GM19372 (cell line): Measurements from ENCODE around the gene SCYGR5.
"Not testable (repeated sequence)": the region's sequence is repeated elsewhere in the genome, so short reads cannot be mapped to it uniquely, and the experiment has no call there.

ENCODE experiments used
- ATAC-seq: cut with Tn5 transposase; IDR thresholded peaks from one replicate; pipeline ENCODE4 v1.9.1; 2021; ENCODE audit warnings: mild to moderate bottlenecking, low read depth, moderate library complexity; ENCODE audit not compliant: unreplicated experiment

The SCYGR5 gene

GRCh38 chr2:227671170-227671905 lies 4.7 kb downstream of the SCYGR5 start:
- ATAC-seq: no peak

GRCh38 chr2:227673620-227674019 lies 7.0 kb downstream of the SCYGR5 start:
- ATAC-seq: not testable (repeated sequence)

- ATAC-seq: no peak
These were observed 7.9 kb downstream of the SCYGR5 start for GRCh38 chr2:227674485-227674884.

DNA sequence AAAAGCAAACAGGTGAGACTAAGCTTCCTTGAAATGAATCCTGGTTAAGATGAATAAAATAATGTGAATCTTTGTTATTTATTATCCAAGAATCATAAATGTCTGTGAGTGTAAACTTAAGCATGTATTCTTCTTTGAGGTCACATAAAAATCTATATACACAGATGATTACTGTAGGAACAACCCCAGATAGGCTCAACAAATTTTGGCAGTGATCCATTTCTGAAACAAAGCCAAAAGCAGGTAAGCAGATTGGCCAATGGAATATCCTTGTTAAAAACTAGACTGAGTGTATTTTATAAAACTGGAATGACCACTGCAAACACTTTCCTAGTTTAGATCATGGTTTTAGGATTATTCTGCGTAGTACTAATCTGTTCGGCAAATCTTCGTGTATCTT lies 11.3 kb downstream of the SCYGR5 start:
- no peak for ATAC-seq

GRCh38 chr2:227684258-227684657 lies 17.7 kb downstream of the SCYGR5 start:
- ATAC-seq: no peak

- ATAC-seq: no peak
These were observed 20.6 kb downstream of the SCYGR5 start for GRCh38 chr2:227687189-227687588.

DNA sequence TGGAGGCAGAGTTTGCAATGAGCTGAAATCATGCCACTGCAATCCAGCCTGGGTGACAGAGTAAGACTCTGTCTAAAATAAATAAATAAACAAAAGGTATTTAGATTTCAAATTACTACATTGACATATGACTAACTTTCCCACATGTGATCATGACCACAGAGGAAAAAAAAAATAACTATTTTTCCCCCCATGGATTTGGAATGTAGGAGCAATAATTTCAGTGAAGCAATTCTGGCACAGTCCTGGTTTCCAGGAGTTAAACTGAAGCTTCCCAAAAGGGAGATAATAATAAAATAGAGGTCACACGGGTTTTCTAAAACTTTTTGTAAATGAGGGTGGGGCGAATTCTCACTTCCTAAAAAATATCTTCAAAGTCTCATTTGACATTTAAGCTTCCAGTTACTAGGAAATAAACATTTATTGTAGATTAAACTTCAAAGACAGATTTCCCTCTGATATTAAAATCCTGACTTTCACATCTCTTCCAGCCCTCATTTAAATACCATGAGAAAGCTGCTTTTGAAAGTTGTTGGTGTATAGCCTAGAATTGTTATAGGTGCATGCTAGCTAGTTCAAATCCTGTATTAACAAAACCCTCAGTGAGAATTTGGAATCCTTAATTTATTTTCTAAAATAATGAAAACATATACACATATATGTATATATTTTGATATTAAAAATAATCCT lies 30.5 kb downstream of the SCYGR5 start:
- ATAC-seq: no peak

DNA sequence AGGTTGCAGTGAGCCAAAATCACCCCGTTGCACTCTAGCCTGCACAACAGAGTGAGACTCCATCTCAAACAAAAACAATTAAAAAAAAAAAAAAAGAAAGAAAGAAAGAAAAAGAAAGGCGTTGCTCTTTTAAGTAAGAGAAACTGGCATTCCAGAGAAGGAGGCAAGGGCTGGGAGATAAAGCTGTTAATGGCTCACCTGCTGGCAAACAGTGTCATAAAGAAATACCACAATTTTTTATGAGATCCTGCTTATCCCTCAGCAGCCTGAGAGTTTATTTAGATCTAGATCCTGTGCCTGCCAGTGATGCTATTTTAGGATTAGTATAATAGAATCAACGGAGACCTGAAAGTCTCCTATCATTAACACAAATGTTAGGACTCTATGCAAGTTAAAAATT lies 35.0 kb downstream of the SCYGR5 start:
- no peak for ATAC-seq

DNA sequence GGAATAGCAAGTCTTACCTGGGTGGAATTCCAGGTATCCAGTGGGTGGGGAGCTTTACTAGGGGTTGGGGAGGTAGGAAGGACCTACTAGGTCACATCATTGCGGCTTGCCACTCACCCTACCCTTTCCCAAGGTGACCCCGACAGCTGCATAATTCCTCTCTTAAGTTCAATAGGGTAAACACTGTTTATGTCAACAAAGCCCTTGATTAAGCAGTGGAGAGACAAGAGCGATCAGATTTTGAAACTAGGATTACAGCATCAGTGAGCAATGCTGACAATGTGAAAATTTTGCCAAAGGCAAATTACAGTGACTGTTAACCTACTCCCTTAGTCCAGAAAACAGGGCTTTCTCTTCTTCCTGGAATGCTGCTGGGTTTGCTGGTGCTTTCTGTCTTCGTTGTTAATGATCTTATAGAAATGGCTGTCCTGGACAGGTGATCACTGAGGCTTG lies 36.7 kb downstream of the SCYGR5 start:
- ATAC-seq: no peak

- ATAC-seq: no peak
These were observed 37.4 kb downstream of the SCYGR5 start for GRCh38 chr2:227703961-227704360.

DNA sequence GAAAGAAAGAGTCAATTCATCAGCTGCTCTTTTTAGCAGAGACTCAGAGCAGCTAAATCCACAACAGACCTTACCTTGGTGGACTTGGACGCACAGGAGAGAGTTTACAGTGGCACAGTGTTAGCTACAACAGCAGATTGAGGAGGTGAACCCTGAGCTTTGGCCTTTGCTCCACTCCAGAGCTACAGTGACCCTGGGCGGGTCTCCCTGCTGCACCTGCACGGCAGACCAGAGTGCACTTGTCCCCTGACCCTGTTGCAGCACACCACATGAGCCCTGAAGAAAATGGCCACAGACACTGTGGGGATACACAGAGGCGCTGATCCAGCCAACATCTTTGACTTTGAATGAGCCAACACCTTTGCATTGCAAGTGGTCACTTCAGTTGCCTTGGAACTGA lies 40.3 kb downstream of the SCYGR5 start:
- no peak for ATAC-seq

DNA sequence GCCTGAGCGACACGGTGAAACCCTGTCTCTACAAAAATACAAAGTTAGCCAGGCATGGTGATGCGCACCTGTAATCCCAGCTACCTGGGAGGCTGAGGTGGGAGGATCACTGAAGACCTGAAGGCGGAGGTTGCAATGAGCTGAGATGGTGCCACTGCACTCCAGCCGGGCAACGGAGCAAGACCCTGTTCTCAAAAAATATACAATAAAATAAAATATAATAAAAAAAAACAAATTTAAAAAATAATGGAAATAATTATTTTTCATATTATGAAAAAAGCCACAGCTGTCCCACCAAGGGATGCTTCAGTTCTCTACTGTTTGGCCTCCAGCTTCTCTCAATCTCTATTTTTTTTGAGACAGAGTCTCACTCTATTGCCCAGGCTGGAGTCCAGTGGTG lies 40.8 kb downstream of the SCYGR5 start:
- ATAC-seq: no peak

DNA sequence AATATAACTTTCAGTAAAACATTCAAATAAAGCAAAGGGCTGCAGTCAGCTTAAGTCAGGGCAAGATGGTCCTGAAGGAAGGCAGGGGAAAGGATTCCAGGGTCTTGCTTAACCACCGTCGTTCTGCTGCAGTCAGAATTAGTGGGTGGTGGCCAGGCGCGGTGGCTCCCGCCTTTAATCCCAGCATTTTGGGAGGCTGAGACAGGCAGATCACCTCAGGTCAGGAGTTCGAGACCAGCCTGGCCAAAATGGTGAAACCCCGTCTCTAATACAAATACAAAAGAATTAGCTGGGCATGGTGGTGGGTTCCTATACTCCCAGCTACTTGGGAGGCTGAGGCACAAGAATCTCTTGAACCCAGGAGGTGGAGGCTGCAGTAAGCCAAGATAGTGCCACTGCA lies 44.4 kb downstream of the SCYGR5 start:
- ATAC-seq: no peak

- no peak for ATAC-seq
These were observed 46.7 kb downstream of the SCYGR5 start for GRCh38 chr2:227713291-227713690.

DNA sequence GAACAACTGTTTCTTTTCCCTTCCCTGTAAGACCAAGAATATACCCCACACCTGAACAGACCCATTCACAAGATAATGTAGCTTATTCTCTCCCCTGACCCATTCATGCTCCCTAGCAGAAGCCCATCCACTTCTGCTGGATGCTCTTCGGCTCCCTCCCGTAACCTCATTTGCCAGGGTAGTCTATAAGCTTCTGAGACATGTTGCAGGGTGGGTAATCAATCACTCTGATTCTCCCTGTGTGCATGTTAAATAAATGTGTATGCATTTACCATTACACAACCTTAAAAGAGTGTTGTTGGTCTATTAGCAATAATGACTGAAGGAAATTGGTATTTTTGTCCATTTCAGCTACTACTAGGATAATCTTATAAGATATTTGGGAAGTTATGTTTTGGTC lies 49.9 kb downstream of the SCYGR5 start:
- ATAC-seq: no peak
